ENCODE data around the gene MYL4.

DNA sequence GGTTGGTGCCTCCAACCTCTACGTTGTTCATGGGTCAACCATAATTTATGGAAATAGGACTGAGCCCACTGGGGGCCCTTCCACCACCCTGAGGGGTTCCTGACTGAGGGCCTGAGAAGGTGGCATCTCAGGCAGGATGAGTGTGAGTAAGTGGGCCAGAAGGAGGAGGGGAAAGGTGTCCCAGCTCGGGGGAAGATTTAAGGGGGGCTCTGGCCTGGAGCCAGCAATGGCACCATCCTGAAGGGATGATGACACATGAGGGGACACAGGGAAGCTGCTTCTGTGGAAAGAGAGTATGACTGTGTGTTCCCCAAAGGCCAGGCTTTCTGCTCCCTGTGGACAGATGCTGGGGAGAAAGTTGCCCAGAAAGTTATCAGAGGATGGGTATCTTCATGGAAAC, 18.7 kb downstream of the MYL4 start:
- TF ChIP-seq GABPA (IDR thresholded peaks at IDR 0.05; ENCODE audit: low read depth) (no peak), CTCF (IDR thresholded peaks at IDR 0.05; ENCODE audit: insufficient read depth, low read length) (no peak), REST (IDR thresholded peaks at IDR 0.05; ENCODE audit: insufficient replicate concordance, low read depth) (no peak), SPI1 (IDR thresholded peaks at IDR 0.05; ENCODE audit: borderline replicate concordance, low read depth) (no peak)

Data from HL-60 (cell line).